ENCODE data around the gene OR56B1. TPM values are rescaled to one million over a fixed set of nuclear protein-coding genes. Genes with fewer than 3 reads are reported as not detected.

OR56B1 gene
- polyA plus RNA-seq, 2 of the 4 experiments (the other 2 are of a cell fraction), result not detected

DNA sequence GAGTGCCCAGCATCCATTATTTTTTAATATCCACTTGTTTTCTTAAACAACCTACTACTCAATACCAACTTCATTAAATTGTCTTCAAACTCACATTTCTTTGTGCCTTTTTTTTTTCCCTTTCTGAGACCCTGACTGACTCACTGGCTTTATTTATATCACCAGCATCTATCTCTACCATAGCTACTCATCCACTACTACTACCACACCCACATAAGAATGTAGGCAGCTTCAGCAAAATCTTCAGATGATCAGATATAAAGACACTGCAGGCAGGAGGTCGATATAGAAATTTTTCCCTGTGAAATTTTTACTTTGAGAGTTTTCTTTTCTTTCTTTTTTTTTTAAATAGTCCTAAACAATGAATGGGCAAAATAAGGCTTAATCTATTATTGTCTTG is 2.2 kb downstream of the OR56B1 start:
- ChIA-PET CTCF (interaction anchor here (1.0 kb wide), 1 partner anchor 69 kb away, joined by 3 read pairs; no protein-coding TSS in a partner anchor), POLR2A (no interaction called here)
- peak overlapping the region; percentile 46; the same call in 2 of the 3 replicates for H3K4me2 ChIP-seq
- DNase-seq (ENCODE audit: low read depth in 1 of 2, low spot score in 1 of 2) (no peak), FAIRE-seq (no peak), ATAC-seq (0 out of 6 replicates have a peak, but pooled peaks of 1 of the 2 experiments have one; percentile 27)
- H3K4me3 ChIP-seq, result no peak overlapping the region
- peaks cover 6% of the 10 kb centered on the region; the same call in 1 of the 3 replicates for H3K4me1 ChIP-seq
- WGBS (ENCODE audit: missing lambda C conversion rate), result 3% methylated on average over 1 of the region's 1 CpG
- 0 out of 3 replicates have a peak, but pooled peaks cover 4% of the 10 kb centered on the region for H3K9me3 ChIP-seq
- H3K27ac ChIP-seq, result peak overlapping the region in 1 of 2 experiments; percentile 25; a peak in 2 of 6 replicates
- TF ChIP-seq ZNF302 (CRISPR knock-in tag; IDR thresholded peaks at IDR 0.05), result no peak
- no peak for TF ChIP-seq CHD2 (IDR thresholded peaks at IDR 0.05; ENCODE audit: low read length, partially characterized antibody)
- TF ChIP-seq EP300 (IDR thresholded peaks at IDR 0.05), result no peak
- TF ChIP-seq CBX2 (IDR thresholded peaks at IDR 0.05; ENCODE audit: borderline replicate concordance, low read depth), result no peak
- TF ChIP-seq HEYL (CRISPR knock-in tag; IDR thresholded peaks at IDR 0.05), result no peak
- no peak for TF ChIP-seq ZC3H11A (IDR thresholded peaks at IDR 0.05)

DNA sequence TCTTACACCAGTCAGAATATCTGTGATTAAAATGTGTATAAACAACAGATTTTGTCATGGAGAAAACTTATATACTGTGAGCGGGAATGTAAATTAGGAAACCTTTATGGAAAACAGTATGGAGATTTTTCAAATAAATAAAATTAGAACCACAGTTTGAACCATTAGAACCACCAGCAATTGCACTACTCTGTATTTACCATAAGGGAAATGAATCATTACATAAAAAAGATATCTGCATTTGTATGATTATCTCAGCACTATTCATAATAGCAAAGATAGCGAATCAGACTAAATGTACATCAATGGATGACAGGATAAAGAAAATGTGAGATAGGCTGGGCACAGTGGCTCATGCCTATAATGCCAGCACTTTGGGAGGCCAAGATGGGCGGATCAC is 10.4 kb downstream of the OR56B1 start:
- POLR2A ChIA-PET, result no interaction called here
- ATAC-seq (no peak), FAIRE-seq (peak; percentile 23)

DNA sequence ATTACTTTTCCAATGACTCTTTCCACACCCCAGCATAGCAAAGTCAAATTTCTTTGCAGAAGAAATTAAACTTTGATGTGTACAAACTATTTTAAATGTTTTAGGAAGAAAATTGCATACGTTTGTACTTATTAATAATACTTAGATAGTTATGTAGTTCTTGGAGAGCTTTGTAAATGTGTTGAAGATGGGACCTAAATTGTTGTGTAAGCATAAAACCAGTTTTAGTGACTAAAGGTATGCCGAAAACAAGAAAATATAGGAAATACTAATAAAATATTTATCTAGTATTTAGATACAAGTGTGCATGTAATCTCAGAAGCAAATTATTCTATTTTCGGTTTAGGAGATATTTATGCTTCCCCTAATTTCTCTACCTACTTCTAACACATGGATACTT is 13.6 kb downstream of the OR56B1 start:
- ChIA-PET CTCF (no interaction called here), POLR2A (no interaction called here)
- no peak for FAIRE-seq

More for the DNA sequence above, 10.4 kb downstream of the OR56B1 start:
- CTCF ChIA-PET, result no interaction called here
- H3K4me2 ChIP-seq, result no peak overlapping the region
- DNase-seq (ENCODE audit: low read depth in 1 of 2, low spot score in 1 of 2), result no peak
- WGBS (ENCODE audit: missing lambda C conversion rate), result 47% methylated on average over 3 of the region's 3 CpGs
- H3K4me3 ChIP-seq, result no peak overlapping the region
- no peaks in the 10 kb centered on the region for H3K4me1 ChIP-seq
- H3K9me3 ChIP-seq, result 0 out of 3 replicates have a peak, but pooled peaks cover 2% of the 10 kb centered on the region
- TF ChIP-seq HOXB5 (CRISPR knock-in tag; IDR thresholded peaks at IDR 0.05), result no peak
- TF ChIP-seq EHMT2 (IDR thresholded peaks at IDR 0.05; ENCODE audit: low read depth), result no peak
- TF ChIP-seq ESRRA (IDR thresholded peaks at IDR 0.05; ENCODE audit: borderline replicate concordance, low read length), result no peak
- TF ChIP-seq ZC3H11A (IDR thresholded peaks at IDR 0.05), result no peak
- no peak for TF ChIP-seq PHF8 (IDR thresholded peaks at IDR 0.05; ENCODE audit: borderline replicate concordance, low read depth)
- TF ChIP-seq KDM5A (IDR thresholded peaks at IDR 0.05), result no peak
- no peak for TF ChIP-seq RARB (CRISPR knock-in tag; IDR thresholded peaks at IDR 0.05)
- no peak for TF ChIP-seq MYC (IDR thresholded peaks at IDR 0.05; ENCODE audit: borderline replicate concordance, low read length)
- no peak overlapping the region for H3K27ac ChIP-seq

DNA sequence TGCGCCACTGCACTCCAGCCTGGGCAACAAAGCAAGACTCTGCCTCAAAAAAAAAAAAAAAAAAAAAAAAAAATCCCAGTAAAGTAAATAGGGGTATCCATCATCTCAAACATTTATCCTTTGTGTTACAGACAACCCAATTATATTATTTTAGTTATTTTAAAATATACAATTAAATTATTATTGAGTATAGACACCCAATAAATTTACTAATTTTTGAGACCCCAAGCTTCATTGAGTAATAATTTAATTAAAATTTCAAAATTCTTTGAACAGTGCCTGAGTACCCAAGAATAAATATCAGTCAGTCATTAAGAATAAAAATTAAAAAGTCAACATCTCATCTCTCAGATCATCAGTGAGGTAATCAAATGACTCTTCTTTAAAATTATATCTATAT is 17.7 kb downstream of the OR56B1 start, which contains the start of gene OR52N4:
Gene OR52N4, plus strand, starts transcription at position 301 of the 400 bp plus-strand sequence. CDS start 498 bp downstream, outside the sequence.
- POLR2A ChIA-PET, result no interaction called here
- Histone ChIP-seq H3K9me3 (no peaks in the 10 kb centered on the region), H3K4me1 (no peaks in the 10 kb centered on the region), H3K27ac (no peak within 1 kb of the TSS), H3K4me2 (no peak within 1 kb of the TSS), H3K4me3 (no peak within 1 kb of the TSS)
- DNase-seq (ENCODE audit: low read depth in 1 of 2, low spot score in 1 of 2) (no peak), FAIRE-seq (no peak), ATAC-seq (no peak)
- TF ChIP-seq, protein P1, sequence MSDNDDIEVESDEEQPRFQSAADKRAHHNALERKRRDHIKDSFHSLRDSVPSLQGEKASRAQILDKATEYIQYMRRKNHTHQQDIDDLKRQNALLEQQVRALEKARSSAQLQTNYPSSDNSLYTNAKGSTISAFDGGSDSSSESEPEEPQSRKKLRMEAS (IDR thresholded peaks at IDR 0.05), result no peak
- TF ChIP-seq HOXB13 (CRISPR knock-in tag; IDR thresholded peaks at IDR 0.05; ENCODE audit: low read depth), result no peak
- 13% methylated on average over 1 of the region's 1 CpG for WGBS (ENCODE audit: missing lambda C conversion rate)
- CTCF ChIA-PET, result no interaction called here

More for the DNA sequence above, 13.6 kb downstream of the OR56B1 start:
- no peaks in the 10 kb centered on the region for H3K4me1 ChIP-seq
- no peak for DNase-seq (ENCODE audit: low read depth in 1 of 2, low spot score in 1 of 2)
- ATAC-seq, result no peak
- TF ChIP-seq MAFK (IDR thresholded peaks at IDR 0.05; ENCODE audit: partially characterized antibody), result peak; percentile 38
- TF ChIP-seq TP53 (CRISPR knock-in tag; IDR thresholded peaks at IDR 0.05), result no peak
- H3K4me3 ChIP-seq, result no peak overlapping the region
- H3K27ac ChIP-seq, result no peak overlapping the region
- no peaks in the 10 kb centered on the region for H3K9me3 ChIP-seq
- 14% methylated on average over 3 of the region's 3 CpGs for WGBS (ENCODE audit: missing lambda C conversion rate)
- H3K4me2 ChIP-seq, result no peak overlapping the region

DNA sequence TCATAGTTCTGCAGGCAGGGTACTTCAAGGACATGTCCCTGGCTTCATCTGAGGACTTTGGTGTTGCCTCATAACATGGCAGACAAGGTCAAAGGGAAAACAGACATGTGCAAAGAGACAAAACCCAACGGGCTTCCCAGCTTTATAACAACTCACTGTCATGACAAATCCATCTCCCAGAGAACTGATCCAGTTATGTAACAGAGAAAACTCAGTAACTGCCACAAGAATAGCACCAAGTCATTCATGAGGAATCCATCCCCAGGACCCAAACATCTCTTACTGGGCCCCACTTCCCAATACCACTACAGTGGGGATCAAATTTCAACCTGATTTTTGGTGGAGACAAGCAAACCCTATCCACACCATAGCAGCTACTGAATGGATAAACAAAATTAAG is 30.8 kb downstream of the OR56B1 start:
- DNase-seq (ENCODE audit: low read depth in 1 of 2, low spot score in 1 of 2), result no peak
- no peak overlapping the region for H3K4me3 ChIP-seq
- no peak for FAIRE-seq
- 0% methylated on average over 1 of the region's 1 CpG for WGBS (ENCODE audit: missing lambda C conversion rate)
- H3K27ac ChIP-seq, result no peak overlapping the region
- H3K4me2 ChIP-seq, result no peak overlapping the region
- no peak for ATAC-seq
- no peaks in the 10 kb centered on the region for H3K4me1 ChIP-seq
- CTCF ChIA-PET, result interaction anchor here (0.6 kb wide), 1 partner anchor 25 kb away, joined by 3 read pairs; no protein-coding TSS in a partner anchor
- POLR2A ChIA-PET, result no interaction called here
- H3K9me3 ChIP-seq, result no peaks in the 10 kb centered on the region
- TF ChIP-seq HDAC2 (IDR thresholded peaks at IDR 0.05) (no peak), CBX8 (IDR thresholded peaks at IDR 0.05) (no peak), TFCP2L1 (CRISPR knock-in tag; IDR thresholded peaks at IDR 0.05) (no peak), NR3C1 (IDR thresholded peaks at IDR 0.05) (no peak), CHD2 (IDR thresholded peaks at IDR 0.05; ENCODE audit: low read length, partially characterized antibody) (no peak), KDM1A (IDR thresholded peaks at IDR 0.05; ENCODE audit: low read depth) (no peak), EP300 (IDR thresholded peaks at IDR 0.05) (no peak), POLR2AphosphoS2 (conservative IDR thresholded peaks at IDR 0.05; ENCODE audit: low read length) (no peak), SREBF2 (IDR thresholded peaks at IDR 0.05) (no peak), HOXB5 (CRISPR knock-in tag; IDR thresholded peaks at IDR 0.05) (no peak), NFE2L2 (conservative IDR thresholded peaks at IDR 0.05; ENCODE audit: low read length) (no peak), KDM5A (IDR thresholded peaks at IDR 0.05) (no peak)
- TF ChIP-seq, protein P2, sequence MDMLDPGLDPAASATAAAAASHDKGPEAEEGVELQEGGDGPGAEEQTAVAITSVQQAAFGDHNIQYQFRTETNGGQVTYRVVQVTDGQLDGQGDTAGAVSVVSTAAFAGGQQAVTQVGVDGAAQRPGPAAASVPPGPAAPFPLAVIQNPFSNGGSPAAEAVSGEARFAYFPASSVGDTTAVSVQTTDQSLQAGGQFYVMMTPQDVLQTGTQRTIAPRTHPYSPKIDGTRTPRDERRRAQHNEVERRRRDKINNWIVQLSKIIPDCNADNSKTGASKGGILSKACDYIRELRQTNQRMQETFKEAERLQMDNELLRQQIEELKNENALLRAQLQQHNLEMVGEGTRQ (IDR thresholded peaks at IDR 0.05), result no peak
- TF ChIP-seq, protein P3, sequence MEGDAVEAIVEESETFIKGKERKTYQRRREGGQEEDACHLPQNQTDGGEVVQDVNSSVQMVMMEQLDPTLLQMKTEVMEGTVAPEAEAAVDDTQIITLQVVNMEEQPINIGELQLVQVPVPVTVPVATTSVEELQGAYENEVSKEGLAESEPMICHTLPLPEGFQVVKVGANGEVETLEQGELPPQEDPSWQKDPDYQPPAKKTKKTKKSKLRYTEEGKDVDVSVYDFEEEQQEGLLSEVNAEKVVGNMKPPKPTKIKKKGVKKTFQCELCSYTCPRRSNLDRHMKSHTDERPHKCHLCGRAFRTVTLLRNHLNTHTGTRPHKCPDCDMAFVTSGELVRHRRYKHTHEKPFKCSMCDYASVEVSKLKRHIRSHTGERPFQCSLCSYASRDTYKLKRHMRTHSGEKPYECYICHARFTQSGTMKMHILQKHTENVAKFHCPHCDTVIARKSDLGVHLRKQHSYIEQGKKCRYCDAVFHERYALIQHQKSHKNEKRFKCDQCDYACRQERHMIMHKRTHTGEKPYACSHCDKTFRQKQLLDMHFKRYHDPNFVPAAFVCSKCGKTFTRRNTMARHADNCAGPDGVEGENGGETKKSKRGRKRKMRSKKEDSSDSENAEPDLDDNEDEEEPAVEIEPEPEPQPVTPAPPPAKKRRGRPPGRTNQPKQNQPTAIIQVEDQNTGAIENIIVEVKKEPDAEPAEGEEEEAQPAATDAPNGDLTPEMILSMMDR (IDR thresholded peaks at IDR 0.05), result no peak
- TF ChIP-seq, protein P1 (IDR thresholded peaks at IDR 0.05), result no peak
